ENCODE data around the gene NME4.
A peak's percentile ranks its signal among the peaks of the same experiment; 100 is the strongest.
"Not testable (repeated sequence)": the region's sequence is repeated elsewhere in the genome, so short reads cannot be mapped to it uniquely, and the experiment has no call there.

Gene NME4

DNA sequence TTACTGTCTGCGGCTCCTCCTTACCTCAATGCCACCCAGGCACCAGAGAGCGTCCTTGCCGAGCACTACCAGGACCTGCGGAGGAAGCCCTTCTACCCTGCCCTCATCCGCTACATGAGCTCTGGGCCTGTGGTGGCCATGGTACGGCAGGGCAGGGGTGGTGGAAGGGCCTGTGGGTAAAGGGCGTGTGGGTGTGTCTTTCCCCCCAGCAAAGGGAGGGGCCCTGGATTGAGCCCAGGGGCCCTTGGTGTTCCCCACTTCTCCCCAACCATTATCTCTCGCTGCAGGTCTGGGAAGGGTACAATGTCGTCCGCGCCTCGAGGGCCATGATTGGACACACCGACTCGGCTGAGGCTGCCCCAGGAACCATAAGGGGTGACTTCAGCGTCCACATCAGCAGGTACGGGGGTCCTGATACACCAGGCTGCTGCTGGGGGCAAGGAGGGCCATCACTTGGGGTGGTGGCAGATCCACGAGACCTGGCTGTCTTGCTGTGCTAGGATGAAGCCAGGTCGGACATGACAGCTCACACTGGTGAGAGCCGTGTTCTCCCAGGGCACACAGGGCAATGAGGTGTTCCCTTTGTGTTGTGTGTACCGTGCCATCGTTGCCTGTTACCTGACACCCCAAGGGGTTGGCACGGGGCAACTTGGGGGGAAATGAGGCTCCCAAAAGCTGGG, 2.5 kb downstream of the NME4 start:
- DNase-seq: no peak

DNA sequence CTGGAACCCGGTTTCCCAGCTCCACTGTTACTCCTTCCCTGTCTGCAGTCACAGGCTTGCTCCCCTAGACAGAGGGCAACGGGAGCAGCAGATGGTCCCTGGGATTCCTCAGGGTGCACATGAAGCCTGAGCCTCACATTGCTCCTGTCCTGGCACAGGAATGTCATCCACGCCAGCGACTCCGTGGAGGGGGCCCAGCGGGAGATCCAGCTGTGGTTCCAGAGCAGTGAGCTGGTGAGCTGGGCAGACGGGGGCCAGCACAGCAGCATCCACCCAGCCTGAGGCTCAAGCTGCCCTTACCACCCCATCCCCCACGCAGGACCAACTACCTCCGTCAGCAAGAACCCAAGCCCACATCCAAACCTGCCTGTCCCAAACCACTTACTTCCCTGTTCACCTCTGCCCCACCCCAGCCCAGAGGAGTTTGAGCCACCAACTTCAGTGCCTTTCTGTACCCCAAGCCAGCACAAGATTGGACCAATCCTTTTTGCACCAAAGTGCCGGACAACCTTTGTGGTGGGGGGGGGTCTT, 3.1 kb downstream of the NME4 start:
- DNase-seq: no peak

DNA sequence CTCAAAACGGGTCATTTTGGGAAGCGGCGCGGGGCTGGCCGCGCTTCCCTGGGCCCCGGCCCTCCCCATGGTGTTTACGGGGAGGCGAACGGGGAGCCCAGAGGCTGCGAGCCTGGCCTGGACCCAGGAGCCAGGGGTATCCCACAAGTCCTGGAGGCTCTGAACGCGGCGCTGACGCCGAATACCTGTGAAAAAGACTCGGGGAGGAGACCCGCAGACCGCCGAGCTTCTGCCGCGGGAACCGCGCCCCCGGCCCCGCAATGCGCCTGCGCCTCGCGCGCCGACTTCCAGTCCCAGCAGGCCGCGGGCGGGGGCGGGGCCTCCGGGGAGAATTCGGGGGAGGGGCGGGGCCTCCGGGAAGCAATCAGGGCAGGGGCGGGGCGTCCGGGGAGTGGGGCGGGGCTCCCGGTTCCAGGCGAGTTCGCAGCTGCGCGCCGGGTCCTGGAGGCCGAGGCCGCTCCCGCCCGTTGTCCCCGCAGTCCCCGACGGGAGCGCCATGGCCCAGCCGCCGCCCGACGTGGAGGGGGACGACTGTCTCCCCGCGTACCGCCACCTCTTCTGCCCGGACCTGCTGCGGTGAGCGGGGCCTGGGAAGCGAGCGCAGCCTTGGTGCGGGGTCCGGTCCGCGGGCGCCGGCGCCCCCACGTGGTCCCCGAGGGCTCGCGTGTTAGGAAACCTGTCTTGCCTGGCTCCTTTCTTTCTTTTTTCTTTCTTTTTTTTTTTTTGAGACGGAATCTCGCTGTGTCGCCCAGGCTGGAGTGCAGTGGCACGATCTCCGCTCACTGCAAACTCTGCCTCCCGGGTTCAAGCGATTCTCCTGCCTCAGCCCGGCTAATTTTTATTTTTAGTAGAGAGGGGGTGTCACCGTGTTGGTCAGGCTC, 4.7 kb downstream of the NME4 start, which contains the start of gene DECR2:
TSS of gene DECR2 (plus strand) at position 418 of the 881 bp plus-strand sequence. CDS start at position 497, 79 bp downstream.
- DNase-seq: peak; percentile 91 to 100 (median 97)

DNA sequence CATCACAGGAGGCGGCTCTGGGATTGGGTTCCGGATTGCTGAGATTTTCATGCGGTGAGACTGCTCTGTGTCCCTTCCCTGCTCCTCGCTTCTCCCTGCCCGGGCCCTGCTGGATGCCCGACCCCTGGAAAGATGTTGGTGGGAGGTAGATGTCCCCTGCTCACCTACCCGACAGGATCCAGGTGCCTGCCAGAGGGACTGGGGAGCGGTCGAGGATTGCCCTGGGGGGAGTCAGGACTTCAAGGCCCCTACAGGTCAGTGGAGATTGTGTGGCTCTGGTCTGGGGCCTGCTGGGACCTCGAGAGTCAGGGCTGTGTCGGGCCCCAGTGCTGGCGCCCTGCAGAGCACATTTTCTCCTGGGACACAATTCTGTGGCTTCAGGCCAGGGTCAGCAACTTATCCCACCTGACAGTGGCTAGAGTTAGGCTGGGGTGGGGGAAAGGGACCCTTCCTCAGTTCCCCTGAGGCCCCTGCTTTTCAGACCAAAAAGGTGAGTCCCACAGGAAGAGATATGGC, 8.0 kb downstream of the NME4 start:
- DNase-seq: no peak

DNA sequence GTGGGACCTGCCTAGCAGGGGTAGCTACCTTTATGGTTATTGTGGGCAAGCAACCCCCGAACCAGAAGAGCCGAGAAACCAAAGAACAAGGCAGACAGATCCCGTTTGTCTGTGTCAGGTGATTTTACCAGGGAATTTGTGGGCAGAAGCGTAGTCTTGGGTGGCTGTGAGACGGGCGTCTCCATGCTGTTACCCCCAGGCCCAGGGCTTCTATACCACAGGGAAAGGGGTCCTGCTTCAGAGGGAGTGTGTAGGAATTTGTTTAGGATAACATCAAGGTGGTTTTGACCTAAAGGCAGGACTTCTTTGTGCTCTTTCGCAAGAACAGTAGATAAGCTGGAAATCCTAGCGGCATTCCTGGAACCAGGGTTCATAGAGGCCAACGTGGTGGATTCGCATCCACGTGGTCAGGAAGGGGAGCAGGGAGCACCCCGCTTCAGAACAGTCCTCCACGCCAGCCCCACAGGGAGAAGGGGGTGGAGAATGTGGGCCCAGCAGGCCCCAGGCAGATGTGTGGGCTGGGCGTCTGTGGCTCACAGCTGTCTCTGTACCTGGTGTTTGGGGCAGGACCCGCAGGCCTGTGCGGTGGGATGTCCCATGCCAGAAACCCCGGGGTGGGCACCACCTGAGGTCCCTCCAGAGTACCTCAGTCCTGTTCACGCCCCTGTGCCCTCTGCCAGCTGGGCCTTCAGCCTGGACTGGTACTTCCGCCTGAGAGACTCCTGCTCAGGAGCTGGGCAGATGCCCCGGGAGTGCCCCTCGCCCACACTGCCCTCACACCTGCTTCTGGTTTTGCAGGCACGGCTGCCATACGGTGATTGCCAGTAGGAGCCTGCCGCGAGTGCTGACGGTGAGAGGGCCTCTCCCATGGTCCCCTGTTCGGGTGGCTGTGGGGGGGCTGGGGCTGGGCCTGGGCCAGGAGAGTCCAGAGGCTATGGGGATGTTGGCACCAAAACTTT, 8.8 kb downstream of the NME4 start:
- no peak for DNase-seq

DNA sequence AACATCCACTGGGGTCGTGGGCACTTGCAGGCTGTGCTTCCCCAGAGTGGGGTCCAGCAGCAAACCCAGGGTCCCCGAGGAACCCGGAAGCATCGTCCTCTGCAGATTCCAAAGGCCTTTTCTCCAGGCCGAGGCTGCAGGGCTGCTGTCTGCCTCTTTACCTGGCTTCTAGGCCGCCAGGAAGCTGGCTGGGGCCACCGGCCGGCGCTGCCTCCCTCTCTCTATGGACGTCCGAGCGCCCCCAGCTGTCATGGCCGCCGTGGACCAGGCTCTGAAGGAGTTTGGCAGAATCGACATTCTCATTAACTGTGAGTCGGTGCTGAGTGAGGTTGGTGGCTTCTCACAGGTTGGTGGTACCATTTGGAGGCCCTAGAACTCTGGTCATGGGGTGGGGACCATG, 10.3 kb downstream of the NME4 start:
- DNase-seq: no peak

DNA sequence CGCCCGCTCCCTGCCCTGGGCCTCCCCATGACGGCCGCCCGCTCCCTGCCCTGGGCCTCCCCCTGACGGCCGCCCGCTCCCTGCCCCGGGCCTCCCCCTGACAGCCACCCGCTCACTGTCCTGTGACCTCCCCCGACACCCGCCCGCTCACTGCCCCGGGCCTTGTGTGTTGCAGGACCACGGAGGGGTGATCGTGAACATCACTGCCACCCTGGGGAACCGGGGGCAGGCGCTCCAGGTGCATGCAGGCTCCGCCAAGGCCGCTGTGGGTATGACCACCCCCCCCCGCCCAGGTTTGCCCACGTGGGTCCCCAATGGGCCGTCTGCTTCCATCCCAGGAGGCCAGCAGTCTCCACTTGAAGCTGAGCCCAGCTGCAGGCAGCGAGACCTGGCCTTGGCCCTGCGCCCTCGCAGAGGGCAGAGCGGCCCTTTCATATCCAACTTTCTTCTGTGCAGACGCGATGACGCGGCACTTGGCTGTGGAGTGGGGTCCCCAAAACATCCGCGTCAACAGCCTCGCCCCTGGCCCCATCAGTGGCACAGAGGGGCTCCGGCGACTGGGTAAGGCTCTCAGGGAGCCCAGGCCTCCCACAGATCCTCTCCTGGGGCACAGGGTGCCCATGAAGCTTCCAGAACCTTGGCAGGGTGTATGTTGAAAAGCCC, 13.6 kb downstream of the NME4 start:
- DNase-seq: no peak

DNA sequence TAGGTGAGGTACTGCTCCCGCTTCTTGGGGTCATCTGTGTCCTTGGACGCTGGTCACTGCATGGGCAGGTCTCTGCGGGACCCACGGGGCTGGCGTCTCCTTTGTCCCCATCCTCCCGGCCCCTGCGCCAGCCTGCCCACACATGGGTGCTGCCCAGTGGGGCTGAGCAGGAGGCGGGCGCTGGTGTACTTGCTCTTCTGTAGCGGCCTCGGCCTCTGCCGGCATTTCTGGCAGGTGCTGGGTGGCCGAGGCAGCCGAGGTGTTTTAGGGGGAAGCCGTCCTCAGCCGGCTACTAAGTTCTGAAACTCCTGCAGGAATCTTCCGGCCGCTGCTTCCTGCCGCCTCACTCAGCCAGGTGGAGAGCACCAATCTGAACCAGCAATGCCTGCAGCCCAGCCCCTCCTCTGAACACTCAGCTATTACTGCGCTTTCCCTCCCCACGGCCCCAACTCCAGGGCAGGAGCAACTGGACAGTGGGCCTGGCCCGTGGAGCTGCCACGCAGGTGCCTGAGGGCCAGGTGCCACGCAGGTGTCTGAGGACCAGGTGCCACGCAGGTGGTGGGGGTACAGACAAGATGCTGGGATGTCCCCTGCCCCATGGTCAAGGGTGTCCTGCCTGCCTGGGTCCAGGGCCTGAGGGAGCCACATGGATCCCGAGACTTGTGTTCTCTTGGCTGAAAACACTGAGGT, 14.7 kb downstream of the NME4 start:
- DNase-seq: no peak

DNA sequence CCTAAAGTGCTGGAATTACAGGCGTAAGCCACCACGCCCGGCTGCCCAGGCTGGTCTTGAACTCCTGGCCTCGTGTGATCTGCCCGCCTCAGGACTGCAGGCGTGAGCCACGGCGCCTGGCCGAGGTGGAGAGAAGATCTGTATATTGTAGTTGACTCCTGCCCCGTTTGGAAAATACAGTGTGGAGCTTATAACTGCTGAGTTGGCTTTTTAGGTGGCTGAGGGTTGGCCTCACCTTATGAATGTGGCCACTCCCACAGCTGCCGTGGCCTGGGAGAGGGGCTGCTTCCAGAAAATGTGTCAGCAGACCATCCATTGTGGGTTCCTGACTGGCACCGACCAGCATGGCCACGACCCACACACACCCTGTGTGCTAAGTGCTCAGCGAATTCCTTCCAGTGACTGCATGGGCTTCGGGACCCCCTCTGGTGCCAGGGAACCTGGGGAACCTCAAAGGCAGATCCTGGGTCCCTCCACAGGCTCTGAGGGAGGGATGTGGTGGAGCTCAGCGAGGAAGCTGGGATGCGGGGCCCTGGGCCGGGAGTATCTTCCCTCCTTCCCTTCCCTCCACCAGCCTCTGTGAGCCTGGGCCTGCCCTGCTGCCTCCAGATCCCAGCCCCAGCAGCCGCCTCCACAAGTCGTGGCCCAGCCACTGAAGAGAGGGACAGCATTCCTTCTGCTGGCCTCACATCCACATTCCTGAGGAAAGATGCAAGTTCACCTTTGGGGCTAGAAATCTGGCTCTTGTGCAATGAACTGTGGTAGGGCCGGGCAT, 17.6 kb downstream of the NME4 start:
- no peak for DNase-seq

DNA sequence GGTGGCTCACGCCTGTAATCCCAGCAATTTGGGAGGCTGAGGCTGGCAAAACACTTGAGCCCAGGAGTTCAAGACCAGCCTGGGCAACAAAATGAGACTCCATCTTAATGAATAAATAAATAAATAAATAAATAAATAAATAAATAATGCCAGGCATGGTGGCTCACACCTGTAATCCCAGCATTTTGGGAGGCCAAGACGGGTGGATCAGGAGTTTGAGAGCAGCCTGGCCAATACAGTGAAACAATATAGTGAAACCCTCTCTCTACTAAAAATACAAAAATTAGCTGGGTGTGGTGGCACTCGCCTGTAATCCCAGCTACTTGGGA, 18.1 kb downstream of the NME4 start:
- DNase-seq: not testable (repeated sequence)

DNA sequence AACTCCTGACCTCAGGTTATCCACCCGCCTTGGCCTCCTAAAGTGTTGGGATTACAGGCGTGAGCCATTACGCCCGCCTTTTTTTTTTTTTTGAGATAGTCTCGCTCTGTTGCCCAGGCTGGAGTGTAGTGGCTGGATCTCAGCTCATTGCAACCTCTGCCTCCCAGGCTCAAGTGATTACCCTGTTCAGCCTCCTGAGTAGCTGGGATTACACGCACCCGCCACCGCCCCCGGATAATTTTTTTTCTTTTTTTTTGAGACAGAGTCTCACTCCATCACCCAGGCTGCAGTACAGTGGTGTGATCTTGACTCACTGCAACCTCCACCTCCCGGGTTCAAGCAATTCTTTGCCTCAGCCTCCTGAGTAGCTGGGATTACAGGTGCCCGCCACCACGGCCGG, 25.2 kb downstream of the NME4 start:
- DNase-seq: not testable (repeated sequence)

DNA sequence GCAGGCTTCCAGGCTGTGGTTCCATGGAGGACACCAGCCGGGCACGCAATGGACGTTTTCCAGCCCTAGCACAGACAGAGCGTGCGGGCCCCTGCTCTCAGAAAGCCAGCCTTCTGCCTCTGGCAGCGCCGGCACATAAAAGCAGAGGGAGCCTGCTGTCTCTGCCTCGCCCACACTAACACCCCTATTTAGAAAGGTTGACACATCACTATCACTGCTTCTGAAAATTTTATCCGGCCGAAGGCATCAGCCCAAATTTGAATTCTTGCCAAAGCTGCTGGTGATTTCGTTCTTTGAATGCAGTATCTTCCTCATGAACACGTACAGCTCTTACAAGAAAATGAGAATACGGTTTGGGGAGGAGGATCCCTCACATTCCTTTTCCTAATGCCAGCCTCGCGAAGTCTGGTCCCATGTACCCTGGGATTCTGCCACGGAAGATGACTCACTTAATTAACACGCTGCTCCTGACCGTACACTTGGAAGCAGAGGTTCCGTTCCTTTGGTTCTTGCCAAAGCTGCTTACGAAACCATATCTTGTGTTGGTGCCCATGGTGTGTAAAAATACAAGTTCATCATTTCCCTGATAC, 27.1 kb downstream of the NME4 start:
- DNase-seq: no peak

DNA sequence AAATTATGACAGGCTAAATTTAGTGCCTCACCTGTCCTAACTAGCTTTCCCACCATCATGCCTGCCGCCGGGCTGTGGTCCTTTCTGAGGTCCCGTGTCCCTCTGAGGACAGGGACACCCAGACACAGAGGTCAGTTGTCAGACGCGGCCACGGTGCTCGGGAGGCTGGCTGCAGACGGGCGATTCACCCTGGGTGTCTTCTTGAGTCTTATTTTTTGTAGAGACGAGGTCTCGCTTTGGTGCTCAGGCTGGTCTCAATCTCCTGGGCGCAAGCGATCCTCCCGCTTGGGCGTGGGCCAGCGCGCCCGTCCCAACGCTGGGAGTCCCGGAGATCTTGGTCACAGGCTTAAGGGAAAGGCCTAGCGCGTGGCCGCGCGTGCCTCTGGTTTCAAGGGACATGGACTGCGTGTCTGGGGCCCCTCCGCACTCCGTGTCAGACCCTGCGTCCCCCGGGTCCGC, 27.7 kb downstream of the NME4 start:
- no peak for DNase-seq

DNA sequence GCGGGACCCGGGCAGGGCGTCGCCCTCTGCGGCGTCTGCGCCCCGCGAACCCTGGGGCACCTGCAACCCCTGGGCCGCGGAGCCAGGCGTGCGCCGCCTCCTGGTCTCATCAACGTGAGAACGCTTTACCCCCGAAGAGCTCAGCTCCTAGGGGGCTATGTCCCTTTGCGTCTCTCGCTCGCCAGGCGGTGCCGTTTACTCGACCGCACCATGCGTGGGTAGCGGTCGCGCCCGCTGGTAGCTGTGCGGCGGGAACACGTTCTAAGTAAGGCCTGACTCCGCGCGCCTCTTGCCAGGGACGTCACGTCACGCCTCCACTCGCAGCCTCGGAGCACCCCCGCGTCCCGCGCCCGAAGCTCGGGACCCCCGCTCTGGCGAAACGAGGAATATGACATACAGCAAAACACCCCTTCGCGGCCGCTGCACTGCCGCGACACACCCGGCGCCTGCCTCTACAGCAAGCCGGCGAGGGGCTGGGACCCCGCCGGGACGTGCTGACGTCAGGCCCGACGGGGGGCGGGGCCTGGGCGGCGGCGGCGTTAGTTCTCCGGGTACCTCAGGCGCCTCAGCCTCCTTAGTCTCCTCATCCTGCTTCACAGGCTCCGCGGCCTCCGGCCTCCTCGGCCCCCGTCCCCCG, 28.2 kb downstream of the NME4 start, which contains the start of gene RAB11FIP3:
TSS of gene RAB11FIP3 (plus strand) at position 568 of the 637 bp plus-strand sequence. CDS start 358 bp downstream, outside the sequence.
- DNase-seq: peak; percentile 69 to 90 (median 74)

DNA sequence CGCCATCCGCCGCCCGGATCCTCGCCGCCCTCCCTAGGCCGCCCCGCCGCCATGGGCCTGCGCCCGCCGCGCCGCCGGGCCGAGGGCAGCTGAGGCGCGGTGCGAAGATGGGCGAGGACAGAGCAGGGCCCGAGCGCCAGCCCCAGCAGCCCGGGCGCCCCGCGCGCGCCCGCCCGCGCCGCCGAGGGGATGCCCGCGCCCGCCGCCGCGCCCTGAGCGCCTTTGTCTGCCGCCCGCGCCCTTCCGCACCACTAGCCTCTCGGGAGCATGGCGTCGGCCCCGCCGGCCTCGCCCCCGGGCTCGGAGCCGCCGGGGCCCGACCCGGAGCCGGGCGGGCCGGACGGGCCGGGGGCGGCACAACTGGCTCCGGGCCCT, 28.7 kb downstream of the NME4 start:
- peak in 2 of 5 experiments; percentile 23 to 39 for DNase-seq

DNA sequence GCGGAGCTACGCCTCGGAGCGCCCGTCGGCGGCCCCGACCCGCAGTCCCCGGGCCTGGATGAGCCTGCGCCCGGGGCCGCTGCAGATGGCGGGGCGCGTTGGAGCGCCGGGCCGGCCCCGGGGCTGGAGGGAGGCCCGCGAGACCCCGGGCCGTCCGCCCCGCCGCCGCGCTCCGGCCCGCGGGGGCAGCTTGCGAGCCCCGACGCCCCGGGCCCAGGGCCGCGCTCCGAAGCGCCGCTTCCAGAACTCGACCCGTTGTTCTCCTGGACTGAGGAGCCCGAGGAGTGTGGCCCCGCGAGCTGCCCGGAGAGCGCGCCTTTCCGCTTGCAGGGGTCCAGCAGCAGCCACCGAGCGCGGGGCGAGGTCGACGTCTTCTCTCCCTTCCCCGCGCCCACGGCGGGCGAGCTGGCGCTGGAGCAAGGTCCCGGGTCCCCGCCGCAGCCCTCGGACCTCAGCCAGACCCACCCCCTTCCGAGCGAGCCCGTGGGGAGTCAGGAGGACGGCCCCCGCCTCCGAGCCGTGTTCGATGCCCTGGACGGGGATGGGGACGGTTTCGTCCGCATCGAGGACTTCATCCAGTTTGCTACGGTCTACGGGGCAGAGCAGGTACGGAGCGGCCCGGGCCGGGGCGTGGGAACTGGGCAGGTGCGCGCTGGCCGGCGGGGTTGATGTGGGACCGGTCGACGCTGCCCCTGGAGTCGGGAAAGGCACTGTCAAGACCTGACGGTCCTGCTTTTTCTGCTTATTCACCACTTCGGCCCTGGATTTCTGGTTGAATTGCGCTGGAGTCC, 29.3 kb downstream of the NME4 start:
- peak in 1 of 5 experiments; percentile 17 for DNase-seq

DNA sequence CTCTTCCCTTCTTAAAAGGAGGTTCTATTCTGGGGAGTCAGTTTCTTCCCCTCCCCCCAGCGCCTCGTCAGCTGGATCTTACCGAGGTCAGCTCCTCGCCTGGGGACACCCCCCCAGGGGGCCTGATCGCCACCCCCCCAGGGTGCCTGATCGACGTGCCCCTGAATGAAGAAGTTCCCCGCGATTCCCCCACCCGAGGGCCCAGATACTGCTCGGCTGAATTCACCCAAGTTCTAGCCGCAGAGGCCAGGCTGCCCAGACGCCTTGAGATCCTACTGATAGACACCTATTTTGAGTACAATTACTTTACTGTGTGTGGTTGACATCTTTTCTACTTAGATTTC, 29.9 kb downstream of the NME4 start:
- no peak for DNase-seq

DNA sequence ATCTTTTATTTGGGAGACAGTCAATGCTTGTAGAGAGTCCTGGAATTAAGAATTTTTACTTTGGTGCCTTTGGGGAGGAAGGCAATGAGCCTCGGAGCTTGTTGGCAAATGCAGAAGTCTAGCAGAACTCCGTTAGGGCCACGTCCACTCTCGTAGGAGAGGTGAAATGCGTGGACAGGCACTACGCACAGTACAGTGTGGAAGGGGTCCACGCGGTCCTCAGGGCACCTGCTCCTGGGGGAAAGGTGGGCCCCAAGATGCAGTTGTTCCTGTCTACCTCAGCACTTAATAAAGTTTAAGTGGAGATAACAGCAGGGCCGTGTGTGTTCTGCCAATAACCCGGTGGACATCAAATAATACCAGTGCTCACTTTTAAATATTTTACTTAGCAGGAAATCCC, 30.3 kb downstream of the NME4 start:
- no peak for DNase-seq

DNA sequence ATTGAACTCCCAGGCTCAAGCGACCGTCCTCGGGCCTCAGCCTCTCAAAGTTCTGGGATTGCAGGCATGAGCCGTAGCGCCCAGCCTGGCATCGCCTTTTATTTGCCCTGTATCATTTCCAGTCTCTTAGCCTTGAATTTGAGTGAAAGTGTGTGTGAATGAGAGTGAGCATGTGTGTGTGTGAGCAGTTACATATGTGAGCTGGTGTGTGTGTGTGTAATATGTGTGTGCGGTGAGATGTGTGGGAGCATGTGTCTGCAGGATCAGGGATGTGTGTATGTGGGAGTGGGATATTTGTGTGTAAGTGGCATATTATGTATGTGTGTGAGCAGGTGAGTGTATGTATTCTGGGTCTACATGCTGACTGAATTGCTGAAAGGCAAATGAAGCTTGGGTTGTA, 33.9 kb downstream of the NME4 start:
- no peak for DNase-seq
